Panc1 (cell line): ENCODE measurements around the gene SLFN12L.

ENCODE experiments used
- CTCF ChIP-seq: fragments of 450-650 bp; IDR thresholded peaks from 2 replicates; pipeline ENCODE4 v1.5.1; 2017; ENCODE audit warnings: mild to moderate bottlenecking
- POLR2AphosphoS5 ChIP-seq: IDR thresholded peaks from 2 replicates; pipeline ENCODE4 v1.6.1; 2012; ENCODE audit warnings: mild to moderate bottlenecking, low read depth, low read length, moderate library complexity
- REST ChIP-seq, 2 experiments: IDR thresholded peaks; 2 replicates each; pipeline ENCODE4 v1.6.1; 2011 to 2012; ENCODE audit warnings: low read depth in 2 of 2, control low read depth in 1 of 2, low read length in 1 of 2, mild to moderate bottlenecking in 1 of 2, moderate library complexity in 1 of 2; ENCODE audit not compliant: insufficient read depth in 1 of 2
- SIN3A ChIP-seq: IDR thresholded peaks from 2 replicates; pipeline ENCODE4 v1.6.1; 2012; ENCODE audit warnings: low read depth, mild to moderate bottlenecking, low read length, moderate library complexity, borderline replicate concordance; ENCODE audit not compliant: insufficient read depth

- TF ChIP-seq CTCF (no peak), POLR2AphosphoS5 (no peak), SIN3A (no peak), REST (IDR thresholded peaks at IDR 0.05; ENCODE audit: insufficient read depth in 1 of 2, low read depth in 2 of 2, low read length in 1 of 2) (no peak)
These were observed 10.8 kb upstream of the SLFN12L start for GRCh38 chr17:35548208-35548810.
